HK-2 (cell line): ENCODE data around the gene PRKAR1A.

Experiments
- DNase-seq: peaks from one replicate; pipeline ENCODE4 v3.0.0-alpha.2; 2018; ENCODE audit not compliant: unreplicated experiment

The PRKAR1A gene

DNA sequence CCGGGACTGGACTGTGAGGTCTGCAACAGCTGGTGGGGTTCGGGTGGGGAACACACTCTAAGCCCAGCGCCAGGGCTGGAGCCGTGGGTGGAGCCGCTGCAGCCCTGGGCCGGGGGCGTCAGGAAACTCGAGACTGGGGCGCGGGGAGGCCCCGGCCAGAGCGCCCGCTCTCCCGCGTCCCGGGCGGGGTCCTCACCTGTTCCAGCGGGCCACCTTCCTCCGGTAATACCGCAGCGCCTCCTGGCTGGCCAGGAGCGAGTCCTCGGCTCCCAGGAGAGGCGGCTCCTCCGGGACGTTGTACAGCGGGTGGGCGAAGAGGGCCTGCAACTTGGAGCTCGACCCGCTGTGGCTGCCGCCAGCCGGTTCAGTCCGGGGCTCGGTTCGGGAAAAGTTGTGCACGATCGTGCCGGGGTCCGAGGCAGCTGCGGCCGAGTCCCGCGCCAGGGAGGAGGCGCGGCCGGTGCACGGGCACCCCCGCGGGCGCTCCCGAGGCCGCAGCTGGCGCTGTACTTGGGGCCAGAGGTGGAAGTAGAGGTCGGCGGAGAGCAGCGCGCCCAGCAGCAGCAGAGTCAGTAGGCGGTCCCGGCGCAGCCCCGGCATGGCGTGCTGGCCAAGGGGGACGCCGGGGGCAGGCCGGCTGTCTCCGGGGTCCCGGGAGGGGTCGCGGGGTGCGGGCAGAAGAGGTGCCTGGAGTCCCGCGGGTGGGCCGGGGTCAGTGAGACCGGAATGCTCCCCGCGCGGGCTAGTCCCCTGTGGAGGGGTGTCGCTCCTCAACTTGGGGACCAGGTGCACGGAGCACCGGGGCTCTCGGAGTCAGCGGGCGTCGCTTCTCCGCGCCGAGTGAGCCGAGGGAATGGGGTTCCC lies 88.1 kb downstream of the PRKAR1A start:
- no peak for DNase-seq
